ENCODE measurements around the gene NTMT2.

The NTMT2 gene

DNA sequence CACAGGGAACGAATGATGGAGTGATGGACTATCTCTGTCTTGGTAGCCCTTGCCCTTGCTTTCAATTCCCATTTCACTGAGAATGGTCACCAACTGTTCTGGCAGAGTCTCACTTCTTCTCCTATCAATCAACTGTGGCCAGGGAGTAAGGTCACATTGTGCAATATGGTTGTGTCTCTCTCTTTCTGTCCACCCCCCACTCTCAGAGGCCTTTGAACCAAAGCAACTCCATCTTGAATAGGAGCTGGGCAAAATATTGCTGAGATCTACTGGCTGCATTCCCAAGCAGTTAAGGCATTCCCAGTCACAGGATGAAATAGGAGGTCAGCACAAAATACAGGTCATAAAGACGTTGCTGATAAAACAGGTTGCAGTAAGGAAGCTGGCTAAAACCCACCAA, 36.7 kb downstream of the NTMT2 start:
- TF ChIP-seq, protein P1, sequence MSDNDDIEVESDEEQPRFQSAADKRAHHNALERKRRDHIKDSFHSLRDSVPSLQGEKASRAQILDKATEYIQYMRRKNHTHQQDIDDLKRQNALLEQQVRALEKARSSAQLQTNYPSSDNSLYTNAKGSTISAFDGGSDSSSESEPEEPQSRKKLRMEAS (IDR thresholded peaks at IDR 0.05) = no peak
- TF ChIP-seq EP300 (IDR thresholded peaks at IDR 0.05; ENCODE audit: borderline replicate concordance) = no peak
- no peak for TF ChIP-seq EGR1 (IDR thresholded peaks at IDR 0.05)
- TF ChIP-seq, protein P2, sequence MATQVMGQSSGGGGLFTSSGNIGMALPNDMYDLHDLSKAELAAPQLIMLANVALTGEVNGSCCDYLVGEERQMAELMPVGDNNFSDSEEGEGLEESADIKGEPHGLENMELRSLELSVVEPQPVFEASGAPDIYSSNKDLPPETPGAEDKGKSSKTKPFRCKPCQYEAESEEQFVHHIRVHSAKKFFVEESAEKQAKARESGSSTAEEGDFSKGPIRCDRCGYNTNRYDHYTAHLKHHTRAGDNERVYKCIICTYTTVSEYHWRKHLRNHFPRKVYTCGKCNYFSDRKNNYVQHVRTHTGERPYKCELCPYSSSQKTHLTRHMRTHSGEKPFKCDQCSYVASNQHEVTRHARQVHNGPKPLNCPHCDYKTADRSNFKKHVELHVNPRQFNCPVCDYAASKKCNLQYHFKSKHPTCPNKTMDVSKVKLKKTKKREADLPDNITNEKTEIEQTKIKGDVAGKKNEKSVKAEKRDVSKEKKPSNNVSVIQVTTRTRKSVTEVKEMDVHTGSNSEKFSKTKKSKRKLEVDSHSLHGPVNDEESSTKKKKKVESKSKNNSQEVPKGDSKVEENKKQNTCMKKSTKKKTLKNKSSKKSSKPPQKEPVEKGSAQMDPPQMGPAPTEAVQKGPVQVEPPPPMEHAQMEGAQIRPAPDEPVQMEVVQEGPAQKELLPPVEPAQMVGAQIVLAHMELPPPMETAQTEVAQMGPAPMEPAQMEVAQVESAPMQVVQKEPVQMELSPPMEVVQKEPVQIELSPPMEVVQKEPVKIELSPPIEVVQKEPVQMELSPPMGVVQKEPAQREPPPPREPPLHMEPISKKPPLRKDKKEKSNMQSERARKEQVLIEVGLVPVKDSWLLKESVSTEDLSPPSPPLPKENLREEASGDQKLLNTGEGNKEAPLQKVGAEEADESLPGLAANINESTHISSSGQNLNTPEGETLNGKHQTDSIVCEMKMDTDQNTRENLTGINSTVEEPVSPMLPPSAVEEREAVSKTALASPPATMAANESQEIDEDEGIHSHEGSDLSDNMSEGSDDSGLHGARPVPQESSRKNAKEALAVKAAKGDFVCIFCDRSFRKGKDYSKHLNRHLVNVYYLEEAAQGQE (IDR thresholded peaks at IDR 0.05; ENCODE audit: low read depth) = no peak
- no peak for TF ChIP-seq YY1 (IDR thresholded peaks at IDR 0.05; ENCODE audit: low read depth)
- TF ChIP-seq RAD21 (IDR thresholded peaks at IDR 0.05; ENCODE audit: low read depth) = no peak
- TF ChIP-seq, protein P3, sequence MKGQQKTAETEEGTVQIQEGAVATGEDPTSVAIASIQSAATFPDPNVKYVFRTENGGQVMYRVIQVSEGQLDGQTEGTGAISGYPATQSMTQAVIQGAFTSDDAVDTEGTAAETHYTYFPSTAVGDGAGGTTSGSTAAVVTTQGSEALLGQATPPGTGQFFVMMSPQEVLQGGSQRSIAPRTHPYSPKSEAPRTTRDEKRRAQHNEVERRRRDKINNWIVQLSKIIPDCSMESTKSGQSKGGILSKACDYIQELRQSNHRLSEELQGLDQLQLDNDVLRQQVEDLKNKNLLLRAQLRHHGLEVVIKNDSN (IDR thresholded peaks at IDR 0.05) = no peak
- TF ChIP-seq ZBTB7A (IDR thresholded peaks at IDR 0.05; ENCODE audit: low read depth) = no peak
- no peak for TF ChIP-seq TAF1 (IDR thresholded peaks at IDR 0.05; ENCODE audit: low read depth)
- no peak for TF ChIP-seq CEBPB (IDR thresholded peaks at IDR 0.05)
- TF ChIP-seq TEAD4 (IDR thresholded peaks at IDR 0.05) = no peak
- no peak for TF ChIP-seq TCF12 (IDR thresholded peaks at IDR 0.05; ENCODE audit: low read depth)
- TF ChIP-seq CREB1 (IDR thresholded peaks at IDR 0.05; ENCODE audit: low read depth) = no peak
- no peak for TF ChIP-seq FOXM1 (IDR thresholded peaks at IDR 0.05; ENCODE audit: borderline replicate concordance, low read depth)
- no peak for TF ChIP-seq NFIC (IDR thresholded peaks at IDR 0.05)

DNA sequence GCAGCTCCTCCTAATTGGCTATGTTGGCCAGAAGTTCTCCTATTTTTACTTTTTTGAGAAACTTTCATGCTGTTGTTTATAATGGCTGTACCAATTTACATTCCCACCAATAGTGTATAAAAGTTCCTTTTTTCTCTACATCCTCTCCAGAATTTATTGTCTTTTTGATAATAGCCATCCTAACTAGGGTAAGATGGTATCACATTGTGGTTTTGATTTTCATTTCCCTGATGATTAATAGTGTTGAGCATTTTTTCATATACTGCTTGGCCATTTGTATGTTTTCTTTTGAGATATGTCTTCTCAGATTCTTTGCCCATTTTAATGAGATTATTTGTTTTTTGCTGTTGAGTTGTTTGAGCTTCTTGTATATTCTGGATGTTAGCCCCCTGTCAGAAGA, 46.8 kb downstream of the NTMT2 start:
- TF ChIP-seq, protein P2 (IDR thresholded peaks at IDR 0.05; ENCODE audit: low read depth) = no peak
- TF ChIP-seq ZBTB7A (IDR thresholded peaks at IDR 0.05; ENCODE audit: low read depth) (no peak), NFIC (IDR thresholded peaks at IDR 0.05) (no peak), TEAD4 (IDR thresholded peaks at IDR 0.05) (no peak), TCF12 (IDR thresholded peaks at IDR 0.05; ENCODE audit: low read depth) (no peak), RAD21 (IDR thresholded peaks at IDR 0.05; ENCODE audit: low read depth) (no peak), EGR1 (IDR thresholded peaks at IDR 0.05) (no peak), YY1 (IDR thresholded peaks at IDR 0.05; ENCODE audit: low read depth) (no peak), TAF1 (IDR thresholded peaks at IDR 0.05; ENCODE audit: low read depth) (no peak), CREB1 (IDR thresholded peaks at IDR 0.05; ENCODE audit: low read depth) (no peak), EP300 (IDR thresholded peaks at IDR 0.05; ENCODE audit: borderline replicate concordance) (no peak), CEBPB (IDR thresholded peaks at IDR 0.05) (no peak), FOXM1 (IDR thresholded peaks at IDR 0.05; ENCODE audit: borderline replicate concordance, low read depth) (no peak)
- TF ChIP-seq, protein P3 (IDR thresholded peaks at IDR 0.05) = no peak
- TF ChIP-seq, protein P1 (IDR thresholded peaks at IDR 0.05) = no peak

DNA sequence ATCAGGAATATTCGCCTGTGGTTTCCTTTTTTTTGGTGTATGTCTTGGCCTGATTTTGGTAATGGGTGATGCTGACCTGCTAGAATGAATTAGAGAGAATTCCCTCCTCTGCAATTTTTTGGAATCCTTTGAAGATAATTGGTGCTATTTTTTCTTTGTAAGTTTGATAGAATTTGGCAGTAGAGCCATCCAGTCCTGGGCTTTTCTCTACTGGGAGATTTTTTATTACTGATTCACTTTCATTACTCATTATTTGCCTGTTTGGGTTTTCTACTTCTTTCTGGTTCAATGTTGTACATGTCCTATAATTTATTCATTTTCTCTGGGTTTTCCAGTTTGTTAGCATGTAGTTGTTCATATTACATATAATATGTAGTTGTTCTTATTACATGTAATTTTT, 48.7 kb downstream of the NTMT2 start:
- TF ChIP-seq TEAD4 (IDR thresholded peaks at IDR 0.05) = no peak
- no peak for TF ChIP-seq CREB1 (IDR thresholded peaks at IDR 0.05; ENCODE audit: low read depth)
- TF ChIP-seq CEBPB (IDR thresholded peaks at IDR 0.05) = no peak
- TF ChIP-seq TCF12 (IDR thresholded peaks at IDR 0.05; ENCODE audit: low read depth) = no peak
- TF ChIP-seq, protein P2 (IDR thresholded peaks at IDR 0.05; ENCODE audit: low read depth) = no peak
- TF ChIP-seq YY1 (IDR thresholded peaks at IDR 0.05; ENCODE audit: low read depth) = no peak
- TF ChIP-seq RAD21 (IDR thresholded peaks at IDR 0.05; ENCODE audit: low read depth) = no peak
- TF ChIP-seq ZBTB7A (IDR thresholded peaks at IDR 0.05; ENCODE audit: low read depth) = no peak
- no peak for TF ChIP-seq TAF1 (IDR thresholded peaks at IDR 0.05; ENCODE audit: low read depth)
- TF ChIP-seq, protein P1 (IDR thresholded peaks at IDR 0.05) = no peak
- TF ChIP-seq, protein P3 (IDR thresholded peaks at IDR 0.05) = no peak
- TF ChIP-seq NFIC (IDR thresholded peaks at IDR 0.05) = no peak
- no peak for TF ChIP-seq EP300 (IDR thresholded peaks at IDR 0.05; ENCODE audit: borderline replicate concordance)
- no peak for TF ChIP-seq EGR1 (IDR thresholded peaks at IDR 0.05)
- no peak for TF ChIP-seq FOXM1 (IDR thresholded peaks at IDR 0.05; ENCODE audit: borderline replicate concordance, low read depth)
